Measurements from ENCODE around the gene NR5A2.

Gene NR5A2

GRCh38 chr1:200062143-200062542 lies 34.6 kb downstream of the NR5A2 start:
- TF ChIP-seq ZSCAN5A (tag by site-specific recombination; IDR thresholded peaks at IDR 0.05): no peak
- TF ChIP-seq ZNF221 (tag by site-specific recombination; IDR thresholded peaks at IDR 0.05; ENCODE audit: borderline replicate concordance): no peak
- TF ChIP-seq ZSCAN23 (tag by site-specific recombination; IDR thresholded peaks at IDR 0.05): no peak
- TF ChIP-seq ZNF660 (tag by site-specific recombination; IDR thresholded peaks at IDR 0.05): no peak
- no peak for TF ChIP-seq ZNF133 (tag by site-specific recombination; IDR thresholded peaks at IDR 0.05)
- no peak for TF ChIP-seq HOXD13 (CRISPR knock-in tag; IDR thresholded peaks at IDR 0.05; ENCODE audit: borderline replicate concordance)
- no peak for TF ChIP-seq ZNF623 (tag by site-specific recombination; IDR thresholded peaks at IDR 0.05)
- CTCF ChIA-PET: no interaction called here
- H3K9me3 ChIP-seq (ENCODE audit: control insufficient read depth, insufficient read depth, low read depth, low read length): no peaks in the 10 kb centered on the region
- H3K4me3 ChIP-seq (ENCODE audit: low read depth, low read length): no peak overlapping the region
- no peaks in the 10 kb centered on the region for H3K36me3 ChIP-seq (ENCODE audit: control insufficient read depth in 2 of 2, insufficient read depth in 1 of 2, low read length in 2 of 2)
- no peaks in the 10 kb centered on the region for H3K4me1 ChIP-seq (ENCODE audit: control insufficient read depth, insufficient read depth, low read length)
- no peak overlapping the region for H3K27ac ChIP-seq (ENCODE audit: extremely low read depth, low read depth, low read length)
- POLR2A ChIA-PET: no interaction called here

GRCh38 chr1:200072636-200073285 lies 45.3 kb downstream of the NR5A2 start:
- ChIA-PET POLR2A (no interaction called here), CTCF (interaction anchor here (0.6 kb wide), 2 partner anchors 284 to 585 kb away, joined by 3 read pairs; no protein-coding TSS in a partner anchor)
- TF ChIP-seq ZNF677 (tag by site-specific recombination; IDR thresholded peaks at IDR 0.05) (no peak), TCF7L2 (IDR thresholded peaks at IDR 0.05; ENCODE audit: borderline replicate concordance, low read depth, low read length) (no peak), KLF8 (tag by site-specific recombination; IDR thresholded peaks at IDR 0.05) (no peak), ZNF707 (tag by site-specific recombination; IDR thresholded peaks at IDR 0.05) (no peak), ZBTB20 (tag by site-specific recombination; IDR thresholded peaks at IDR 0.05) (no peak), GLIS2 (tag by site-specific recombination; IDR thresholded peaks at IDR 0.05) (no peak), ZNF488 (tag by site-specific recombination; IDR thresholded peaks at IDR 0.05) (no peak), ZNF623 (tag by site-specific recombination; IDR thresholded peaks at IDR 0.05) (no peak), ZNF366 (tag by site-specific recombination; conservative IDR thresholded peaks at IDR 0.05) (no peak), ZFP41 (tag by site-specific recombination; IDR thresholded peaks at IDR 0.05; ENCODE audit: borderline replicate concordance) (no peak), ZNF518A (tag by site-specific recombination; conservative IDR thresholded peaks at IDR 0.05; ENCODE audit: low read depth) (no peak), ZNF302 (tag by site-specific recombination; IDR thresholded peaks at IDR 0.05; ENCODE audit: low read depth) (no peak), PBX3 (CRISPR knock-in tag; IDR thresholded peaks at IDR 0.05) (no peak), ZNF701 (tag by site-specific recombination; IDR thresholded peaks at IDR 0.05) (no peak), ZNF529 (tag by site-specific recombination; IDR thresholded peaks at IDR 0.05; ENCODE audit: insufficient replicate concordance) (no peak), ZNF132 (tag by site-specific recombination; IDR thresholded peaks at IDR 0.05; ENCODE audit: borderline replicate concordance) (no peak), ZNF394 (tag by site-specific recombination; IDR thresholded peaks at IDR 0.05; ENCODE audit: borderline replicate concordance) (no peak)
- Histone ChIP-seq H3K4me1 (ENCODE audit: control insufficient read depth, insufficient read depth, low read length) (no peaks in the 10 kb centered on the region), H3K9me3 (ENCODE audit: control insufficient read depth, insufficient read depth, low read depth, low read length) (no peaks in the 10 kb centered on the region), H3K4me3 (ENCODE audit: low read depth, low read length) (no peak overlapping the region), H3K36me3 (ENCODE audit: control insufficient read depth in 2 of 2, insufficient read depth in 1 of 2, low read length in 2 of 2) (no peaks in the 10 kb centered on the region), H3K27ac (ENCODE audit: extremely low read depth, low read depth, low read length) (no peak overlapping the region)

All from HEK293 (cell line).